Airway epithelial cell (primary cell): ENCODE data around the gene ARPP19. TPM values are rescaled to one million over a fixed set of nuclear protein-coding genes. Genes with fewer than 3 reads are reported as not detected.

ENCODE experiments used
- total RNA-seq: library from RNA; depleted of rRNA; stranded (reverse); fragments of >200 nt; gene quantifications from 2 replicates; pipeline ENCODE4 v1.2.3, GENCODE V29; 2015

The ARPP19 gene, protein sequence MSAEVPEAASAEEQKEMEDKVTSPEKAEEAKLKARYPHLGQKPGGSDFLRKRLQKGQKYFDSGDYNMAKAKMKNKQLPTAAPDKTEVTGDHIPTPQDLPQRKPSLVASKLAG
- 90.0 and 108 TPM in 2 replicates for total RNA-seq

DNA sequence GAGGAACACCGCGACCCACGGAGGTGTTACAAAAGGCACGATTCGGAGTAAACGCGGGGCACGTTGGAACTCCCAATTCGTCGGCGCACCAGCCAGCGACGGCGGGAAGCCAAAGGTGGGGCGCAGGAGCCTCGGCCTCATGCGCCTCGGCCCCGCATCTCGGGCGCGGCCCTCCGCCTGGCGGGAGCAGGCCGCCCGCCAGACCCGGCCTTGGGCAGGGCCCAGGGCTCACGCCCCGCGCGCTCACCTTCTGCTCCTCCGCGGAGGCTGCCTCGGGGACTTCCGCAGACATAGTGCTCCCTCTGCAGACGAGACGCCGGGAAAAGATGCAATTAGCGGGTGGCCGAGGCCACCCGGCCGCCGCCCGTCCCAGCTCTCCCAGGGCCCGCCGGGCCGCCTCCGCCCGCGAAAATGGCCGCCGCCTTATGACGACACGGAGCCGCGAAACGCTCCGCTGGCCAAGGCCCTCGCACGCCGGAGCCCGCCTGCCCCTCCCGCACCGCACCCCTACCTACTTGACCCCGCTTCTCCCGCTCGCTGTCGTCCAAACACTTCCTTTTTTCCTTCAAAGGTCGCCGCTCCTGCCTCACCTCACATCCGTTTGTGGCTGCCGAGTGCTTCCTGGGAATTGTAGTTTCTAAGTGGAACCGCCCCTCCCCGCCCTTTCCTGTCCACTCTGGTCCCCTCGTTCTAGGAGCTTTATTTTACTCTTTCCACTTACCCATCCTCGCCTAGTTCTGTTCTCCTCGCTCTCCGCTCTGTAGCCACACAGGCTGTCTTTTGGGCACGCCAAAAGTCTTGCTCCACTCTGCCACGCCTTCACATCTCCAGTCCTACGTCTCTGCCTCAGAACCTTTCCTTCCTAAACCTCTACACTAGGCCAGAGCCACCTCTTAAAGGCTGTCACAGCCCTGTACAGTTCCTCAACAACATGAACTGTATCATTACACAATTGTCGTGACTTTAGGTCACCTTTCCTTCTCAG lies at the start of gene ARPP19:
ARPP19 (minus strand) TSS at position 430 of the 985 bp plus-strand sequence; CDS start at position 292, 138 bp downstream.

DNA sequence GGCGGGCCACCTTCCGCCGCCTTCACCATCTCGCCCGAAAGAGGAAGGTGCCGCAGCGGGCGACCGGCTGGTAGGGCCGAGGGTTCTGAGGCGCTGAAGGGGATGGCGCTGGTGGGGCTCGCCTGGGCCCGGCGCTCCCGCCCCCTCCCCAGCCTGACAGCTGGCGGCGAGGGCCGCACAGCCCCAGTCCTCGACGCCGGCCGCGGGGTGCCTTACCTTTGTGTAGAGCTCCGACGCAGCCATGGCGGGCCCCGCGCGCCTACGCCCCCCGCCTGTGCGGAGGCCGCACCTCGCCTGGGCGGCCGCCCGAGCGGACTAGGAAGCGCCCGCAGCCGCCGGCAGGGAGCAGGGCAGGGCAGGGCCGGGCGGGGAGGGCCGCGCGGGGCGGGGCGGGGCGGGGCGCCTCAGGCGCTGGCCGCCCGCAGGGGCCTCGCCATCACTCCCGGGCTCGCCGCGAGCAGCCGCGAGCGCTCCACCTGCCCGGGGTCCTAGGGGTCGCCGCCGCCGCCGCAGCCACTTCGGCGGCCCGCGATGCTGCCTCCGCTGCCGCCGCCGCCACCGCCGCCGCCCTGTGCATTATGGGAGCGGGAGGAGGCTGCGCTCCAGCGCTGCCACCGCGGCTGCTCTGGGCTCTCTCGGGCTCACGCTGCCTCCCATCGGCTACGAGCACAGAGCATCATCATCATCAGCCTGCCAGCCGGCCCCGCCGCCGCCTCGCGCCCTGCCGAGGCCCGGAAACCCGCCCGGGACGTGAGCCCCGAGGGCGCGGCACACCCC lies 40.1 kb downstream of the ARPP19 start, which contains the start of gene MYO5A:
MYO5A (minus strand) TSS at position 317 of the 777 bp plus-strand sequence; CDS start at position 243, 74 bp downstream.

Other genes starting within 250 kb of the ARPP19 start
- 11.3 and 27.4 TPM in 2 replicates for gene MYO5A, start 40.1 kb downstream of the ARPP19 start, total RNA-seq
- gene ATOSA, start 110.4 kb upstream of the ARPP19 start, total RNA-seq = 8.4 and 13.9 TPM in 2 replicates
- gene ONECUT1, start 221.3 kb upstream of the ARPP19 start, total RNA-seq = not detected in 2 replicates